Measurements from ENCODE around the gene NDUFA5.
"Not testable (repeated sequence)": the region's sequence is repeated elsewhere in the genome, so short reads cannot be mapped to it uniquely, and the experiment has no call there.

NDUFA5 gene

DNA sequence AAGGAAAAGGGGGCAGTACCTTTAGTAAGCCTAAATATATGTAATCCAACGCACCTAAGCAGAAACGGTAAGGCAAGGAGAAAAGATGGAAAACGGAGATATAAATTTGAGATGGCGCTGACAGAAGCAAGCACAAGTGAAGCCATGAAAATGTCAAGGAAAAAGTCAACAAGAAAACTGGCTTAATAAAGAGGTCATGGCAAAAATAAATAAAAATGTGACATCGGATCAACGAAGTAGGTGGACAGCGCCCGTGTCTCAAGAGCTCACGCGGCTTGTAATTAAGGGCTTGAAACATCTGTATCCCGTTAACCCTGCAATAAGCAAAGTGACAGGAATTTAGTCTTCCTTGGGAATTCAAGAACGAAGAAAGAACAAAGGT, 611 bp downstream of the NDUFA5 start:
- DNase-seq (ENCODE audit: low spot score) = no peak

GRCh38 chr7:123555484-123555883, 2.1 kb downstream of the NDUFA5 start:
- DNase-seq (ENCODE audit: low spot score) = no peak

DNA sequence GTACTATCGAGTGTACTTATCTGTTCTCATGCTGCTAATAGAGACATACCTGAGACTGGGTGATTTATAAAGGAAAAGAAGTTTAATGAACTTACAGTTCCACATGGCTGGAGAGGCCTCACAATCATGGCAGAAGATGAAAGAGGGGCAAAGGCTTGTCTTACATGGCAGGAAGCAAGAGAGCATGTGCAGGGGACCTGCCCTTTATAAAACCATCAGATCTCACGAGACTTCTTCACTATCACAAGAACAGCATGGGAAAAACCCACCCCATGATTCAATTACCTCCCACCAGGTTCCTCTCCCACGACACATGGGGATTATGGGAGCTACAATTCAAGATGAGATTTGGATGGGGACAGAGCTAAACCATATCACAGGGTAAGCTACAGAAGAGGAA, 4.5 kb downstream of the NDUFA5 start:
- DNase-seq (ENCODE audit: low spot score) = no peak

GRCh38 chr7:123552641-123553040, 5.0 kb downstream of the NDUFA5 start:
- no peak for DNase-seq (ENCODE audit: low spot score)

DNA sequence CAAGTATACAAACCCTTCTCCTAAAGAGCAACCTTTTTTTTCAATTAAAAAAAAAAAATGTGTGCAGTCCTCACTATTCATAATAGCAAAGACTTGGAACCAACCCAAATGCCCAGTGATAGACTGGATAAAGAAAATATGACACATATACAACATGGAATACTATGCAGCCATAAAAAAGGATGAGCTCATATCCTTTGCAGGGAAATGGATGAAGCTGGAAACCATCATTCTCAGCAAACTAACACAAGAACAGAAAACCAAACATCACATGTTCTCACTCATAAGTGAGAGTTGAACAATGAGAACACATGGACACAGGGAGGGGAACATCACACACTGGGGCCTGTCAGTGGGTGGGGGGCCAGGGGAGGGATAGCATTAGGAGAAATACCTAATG, 5.5 kb downstream of the NDUFA5 start:
- DNase-seq (ENCODE audit: low spot score) = not testable (repeated sequence)

DNA sequence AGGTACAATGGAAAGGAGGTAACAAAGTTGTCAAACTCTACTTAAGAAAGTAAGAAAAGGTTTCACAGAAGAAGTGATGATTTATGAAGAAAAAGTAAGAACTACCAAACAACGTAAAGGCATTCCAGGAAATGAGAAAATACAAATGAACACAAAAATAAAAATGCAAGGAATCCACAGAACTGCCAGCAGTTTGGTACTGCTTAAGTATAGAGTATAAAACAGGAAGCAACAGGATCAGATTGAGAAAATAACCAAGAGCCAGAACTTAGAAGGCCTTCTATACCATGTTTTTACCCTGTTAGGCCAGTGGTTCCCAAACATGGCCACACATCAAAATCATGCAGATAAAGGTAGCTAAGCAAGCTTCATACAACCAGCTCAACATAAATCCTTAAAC, 9.2 kb downstream of the NDUFA5 start:
- DNase-seq (ENCODE audit: low spot score) = no peak

- DNase-seq (ENCODE audit: low spot score) = no peak
Observed at GRCh38 chr7:123539871-123540270, 17.7 kb downstream of the NDUFA5 start.

GRCh38 chr7:123538897-123539296, 18.7 kb downstream of the NDUFA5 start:
- DNase-seq (ENCODE audit: low spot score) = no peak

DNA sequence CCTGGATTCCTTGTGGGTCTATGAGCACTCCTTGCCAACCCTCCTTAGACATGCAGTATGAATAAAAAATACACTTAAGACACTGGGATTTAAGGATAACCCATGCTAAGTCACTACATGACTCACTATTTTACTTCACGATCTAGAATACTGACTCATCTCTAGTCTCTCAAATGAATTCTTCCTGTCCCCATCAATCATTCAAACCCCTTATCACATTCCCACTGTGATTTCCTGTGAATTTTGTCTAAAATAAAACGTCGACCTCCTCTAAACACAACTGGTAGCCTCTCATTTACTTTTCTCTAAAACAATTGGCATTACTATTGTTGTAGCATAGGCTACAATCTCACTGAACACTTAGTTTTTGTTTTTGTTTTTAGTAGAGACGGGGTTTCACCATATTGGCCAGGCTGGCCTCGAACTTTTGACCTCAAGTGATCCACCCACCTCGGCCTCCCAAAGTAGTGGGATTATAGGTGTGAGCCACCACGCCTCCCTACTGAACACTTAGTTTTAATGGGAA, 19.4 kb downstream of the NDUFA5 start:
- DNase-seq (ENCODE audit: low spot score) = no peak

GRCh38 chr7:123537026-123537642, 20.5 kb downstream of the NDUFA5 start:
- DNase-seq (ENCODE audit: low spot score) = no peak

DNA sequence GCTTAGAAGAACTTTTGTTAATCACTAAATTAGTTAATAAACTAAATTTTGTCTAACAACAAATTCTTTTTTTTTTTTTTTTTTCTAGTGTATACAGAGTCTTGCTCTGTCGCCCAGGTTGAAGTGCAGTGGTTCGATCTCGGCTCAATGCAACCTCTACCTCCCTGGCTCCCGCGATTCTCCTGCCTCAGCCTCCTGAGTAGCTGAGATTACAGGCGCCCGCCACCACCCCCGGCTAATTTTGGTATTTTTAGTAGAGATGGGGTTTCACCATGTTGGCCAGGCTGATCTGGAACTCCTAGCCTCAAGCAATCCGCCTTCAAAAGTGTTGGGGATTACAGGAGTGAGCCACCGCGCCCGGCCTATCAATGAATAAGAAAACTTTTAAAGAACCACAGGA, 22.1 kb downstream of the NDUFA5 start:
- DNase-seq (ENCODE audit: low spot score) = no peak

DNA sequence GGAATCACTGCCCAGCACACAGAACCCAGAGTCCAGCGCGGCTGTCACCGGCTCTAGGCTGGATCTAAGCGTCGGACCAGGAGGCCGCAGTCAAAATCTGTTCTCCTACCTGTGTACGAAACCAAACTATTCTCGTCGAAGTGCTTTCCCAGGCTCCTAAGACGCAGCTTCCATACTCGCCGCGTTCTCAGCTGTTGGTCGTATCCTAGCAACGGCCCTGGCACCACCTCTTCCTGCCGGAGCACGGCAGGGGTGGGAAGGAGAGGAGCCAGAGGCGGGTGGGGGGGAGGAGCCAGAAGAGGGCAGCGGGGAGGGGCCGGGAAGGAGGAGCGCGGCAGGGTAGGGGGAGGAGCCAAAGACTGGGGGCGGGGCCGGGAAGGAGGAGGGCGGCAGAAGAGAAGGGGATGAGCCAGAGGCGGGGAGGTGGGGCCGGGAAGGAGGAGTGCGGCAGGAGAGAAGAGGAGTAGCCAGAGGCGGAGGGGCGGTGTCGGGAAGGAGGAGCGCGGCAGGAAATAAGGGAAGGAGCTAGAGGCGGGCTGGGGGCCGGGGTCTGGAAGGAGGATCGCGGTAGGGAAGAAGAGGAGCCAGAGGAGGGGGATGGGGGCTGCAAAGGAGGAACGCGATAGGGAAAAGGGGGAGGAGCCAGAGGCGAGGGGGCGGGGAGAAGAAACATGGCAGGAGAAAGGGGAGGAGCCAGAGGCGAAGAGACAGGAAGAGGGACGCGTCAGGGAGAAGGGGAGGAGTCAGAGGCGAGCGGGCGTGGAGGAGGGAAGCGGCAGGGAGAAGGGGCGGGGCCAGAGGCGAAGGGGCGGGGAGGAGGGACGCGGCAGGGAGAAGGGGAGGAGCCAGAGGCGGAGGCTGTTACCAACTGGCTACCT, 23.0 kb downstream of the NDUFA5 start, which contains the start of gene IQUB:
Gene IQUB, minus strand, starts transcription at position 213 of the 878 bp plus-strand sequence. CDS start 22,255 bp downstream, outside the sequence.
- peak; percentile 94 for DNase-seq (ENCODE audit: low spot score)

DNA sequence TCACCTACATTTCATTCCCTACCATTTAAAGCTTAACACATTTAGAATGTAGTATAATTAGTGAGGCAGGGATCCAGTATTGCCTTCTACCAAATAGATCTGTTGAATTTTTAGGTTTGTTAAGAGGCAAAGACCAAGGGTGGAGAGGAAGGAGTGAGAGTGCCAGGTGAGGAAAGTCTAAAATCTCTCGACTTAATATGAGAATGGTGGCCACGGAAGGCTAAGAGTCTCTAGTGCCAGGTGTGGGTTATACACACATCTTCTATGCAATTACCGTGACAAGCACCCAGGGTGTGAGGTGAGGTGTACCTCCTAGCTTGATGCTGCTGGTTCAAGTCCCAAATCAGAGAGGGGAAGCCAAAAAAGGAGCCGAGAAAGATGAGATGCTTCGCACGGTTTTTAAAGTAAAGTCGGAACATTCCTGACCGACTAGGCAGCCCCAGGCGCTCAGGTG, 23.7 kb downstream of the NDUFA5 start:
- DNase-seq (ENCODE audit: low spot score) = no peak

- no peak for DNase-seq (ENCODE audit: low spot score)
Observed at GRCh38 chr7:123533553-123533917, 24.1 kb downstream of the NDUFA5 start.

- not testable (repeated sequence) for DNase-seq (ENCODE audit: low spot score)
Observed at GRCh38 chr7:123532788-123533552, 24.6 kb downstream of the NDUFA5 start.

GRCh38 chr7:123532343-123532742, 25.3 kb downstream of the NDUFA5 start:
- DNase-seq (ENCODE audit: low spot score) = not testable (repeated sequence)

DNA sequence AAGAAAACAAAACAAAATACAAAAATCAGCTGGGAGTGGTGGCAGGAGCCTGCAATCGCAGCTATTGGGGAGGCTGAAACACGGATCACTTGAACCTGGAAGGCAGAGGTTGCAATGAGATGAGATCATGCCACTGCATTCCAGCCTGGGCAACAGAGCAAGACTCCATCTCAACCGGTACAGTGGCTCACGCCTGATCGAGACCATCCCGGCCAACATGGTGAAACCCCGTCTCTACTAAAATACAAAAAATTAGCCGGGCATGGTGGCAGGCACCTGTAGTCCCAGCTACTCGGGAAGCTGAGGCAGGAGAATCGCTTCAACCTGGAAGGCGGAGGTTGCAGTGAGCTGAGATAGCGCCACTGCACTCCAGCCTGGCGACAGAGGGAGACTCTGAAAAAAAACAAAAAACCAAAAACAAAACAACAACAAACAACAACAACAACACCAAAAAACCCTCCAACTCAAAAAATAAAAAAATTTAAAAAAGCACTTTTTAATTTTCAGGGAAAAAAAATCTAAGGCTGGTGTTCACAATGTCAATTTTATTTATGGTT, 27.5 kb downstream of the NDUFA5 start:
- not testable (repeated sequence) for DNase-seq (ENCODE audit: low spot score)

DNA sequence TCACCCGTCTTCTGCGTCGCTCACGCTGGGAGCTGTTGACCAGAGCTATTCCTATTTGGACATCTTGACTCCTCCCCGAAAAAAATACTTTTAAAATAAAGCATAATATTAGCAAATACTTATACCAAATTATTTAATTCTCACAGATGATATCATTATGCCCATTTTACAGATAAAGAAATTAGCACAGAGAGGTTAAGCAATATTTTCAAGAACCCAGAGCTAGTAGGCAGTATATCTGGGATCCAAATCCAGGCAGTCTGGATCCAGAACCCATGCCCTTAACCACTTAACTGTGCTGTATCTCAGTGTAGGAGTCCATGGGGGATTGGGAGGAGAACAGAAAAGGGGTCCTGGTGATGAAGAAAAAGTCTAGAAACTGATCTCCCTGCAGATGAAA, 29.4 kb downstream of the NDUFA5 start:
- peak; percentile 16 for DNase-seq (ENCODE audit: low spot score)

- not testable (repeated sequence) for DNase-seq (ENCODE audit: low spot score)
Observed at GRCh38 chr7:123527712-123528225, 29.8 kb downstream of the NDUFA5 start.

GRCh38 chr7:123526533-123526932, 31.1 kb downstream of the NDUFA5 start:
- not testable (repeated sequence) for DNase-seq (ENCODE audit: low spot score)

DNA sequence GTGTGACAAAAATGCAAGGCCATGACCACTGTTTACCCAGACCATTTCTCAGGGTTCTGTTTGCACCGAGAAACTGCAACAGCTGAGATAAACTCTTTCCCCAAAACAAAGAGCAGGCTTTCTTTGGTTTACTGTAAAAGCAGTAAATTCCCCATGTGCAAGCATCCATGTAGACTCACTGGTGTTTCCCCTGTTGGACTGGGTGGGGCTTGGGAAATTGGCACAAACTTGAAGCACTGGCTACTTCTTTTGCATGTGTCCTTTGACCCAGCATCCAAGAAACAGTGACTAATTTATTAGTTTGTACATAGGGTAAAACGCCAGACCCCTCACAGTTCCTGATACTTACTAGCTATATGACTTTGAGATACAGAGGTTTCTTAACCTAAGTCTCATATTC, 35.6 kb downstream of the NDUFA5 start:
- DNase-seq (ENCODE audit: low spot score) = no peak

DNA sequence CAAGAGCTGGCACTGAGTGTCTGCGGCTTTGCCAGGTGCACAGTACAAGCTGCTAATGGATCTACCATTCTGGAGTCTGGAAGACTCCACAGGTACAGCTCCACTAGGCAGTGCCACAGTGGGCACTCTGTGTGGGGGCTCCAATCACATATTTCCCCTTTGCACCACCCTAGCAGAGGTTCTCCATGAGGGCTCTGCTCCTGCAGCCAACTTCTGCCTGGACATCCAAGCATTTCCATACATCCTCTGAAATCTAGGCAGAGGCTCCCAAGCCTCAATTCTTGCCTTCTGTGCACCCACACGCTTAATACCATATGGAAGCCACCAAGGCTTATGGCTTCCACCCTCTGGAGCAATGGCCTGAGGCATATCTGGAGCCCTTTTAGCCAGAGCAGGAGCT, 52.4 kb downstream of the NDUFA5 start:
- no peak for DNase-seq (ENCODE audit: low spot score)

Measured in HuH-7.5 (cell line).